ENCODE data around the gene TMEM178B. TPM values are rescaled to one million over a fixed set of nuclear protein-coding genes. Genes with fewer than 3 reads are reported as not detected.
A peak's percentile ranks its signal among the peaks of the same experiment; 100 is the strongest.

The TMEM178B gene
- total RNA-seq, 1 donor from 2014 or later: 0.68 TPM

GRCh38 chr7:141217938-141218337, 144.1 kb downstream of the TMEM178B start:
- DNase-seq: no peak
- Mint-ChIP-seq H3K4me1 (no peaks in the 10 kb centered on the region), H3K36me3 (ENCODE audit: low read depth) (no peaks in the 10 kb centered on the region), H3K4me3 (no peak overlapping the region), H3K9me3 (no peaks in the 10 kb centered on the region), H3K27ac (no peak overlapping the region), H3K27me3 (peaks cover 6% of the 10 kb centered on the region)
- intact Hi-C loops (cut with micrococcal nuclease): no loop called here

GRCh38 chr7:141218941-141219340, 145.1 kb downstream of the TMEM178B start:
- H3K27ac Mint-ChIP-seq: no peak overlapping the region

GRCh38 chr7:141220263-141220880, 146.5 kb downstream of the TMEM178B start:
- Mint-ChIP-seq H3K27ac (no peak overlapping the region), H3K36me3 (ENCODE audit: low read depth) (no peaks in the 10 kb centered on the region), H3K4me1 (no peaks in the 10 kb centered on the region), H3K27me3 (peaks cover 4% of the 10 kb centered on the region), H3K9me3 (no peaks in the 10 kb centered on the region), H3K4me3 (no peak overlapping the region)
- intact Hi-C loops (cut with micrococcal nuclease): no loop called here
- DNase-seq: no peak

More at GRCh38 chr7:141218941-141219340, 145.1 kb downstream of the TMEM178B start:
- intact Hi-C loops (cut with micrococcal nuclease): no loop called here
- H3K4me3 Mint-ChIP-seq: no peak overlapping the region
- H3K4me1 Mint-ChIP-seq: no peaks in the 10 kb centered on the region
- H3K36me3 Mint-ChIP-seq (ENCODE audit: low read depth): no peaks in the 10 kb centered on the region
- H3K27me3 Mint-ChIP-seq: peaks cover 6% of the 10 kb centered on the region
- DNase-seq: no peak
- no peaks in the 10 kb centered on the region for H3K9me3 Mint-ChIP-seq

GRCh38 chr7:141221007-141221612, 147.2 kb downstream of the TMEM178B start:
- Mint-ChIP-seq H3K36me3 (ENCODE audit: low read depth) (no peaks in the 10 kb centered on the region), H3K4me1 (no peaks in the 10 kb centered on the region), H3K27me3 (peaks cover 4% of the 10 kb centered on the region), H3K9me3 (no peaks in the 10 kb centered on the region), H3K4me3 (no peak overlapping the region), H3K27ac (no peak overlapping the region)
- peak; percentile 57 for DNase-seq
- intact Hi-C loops (cut with micrococcal nuclease): no loop called here

GRCh38 chr7:141225916-141226618, 152.2 kb downstream of the TMEM178B start:
- H3K27me3 Mint-ChIP-seq: peaks cover 6% of the 10 kb centered on the region
- H3K36me3 Mint-ChIP-seq (ENCODE audit: low read depth): no peaks in the 10 kb centered on the region
- H3K27ac Mint-ChIP-seq: no peak overlapping the region
- no peaks in the 10 kb centered on the region for H3K4me1 Mint-ChIP-seq
- DNase-seq: no peak
- intact Hi-C loops (cut with micrococcal nuclease): no loop called here
- H3K9me3 Mint-ChIP-seq: no peaks in the 10 kb centered on the region
- H3K4me3 Mint-ChIP-seq: no peak overlapping the region

- Mint-ChIP-seq H3K9me3 (no peaks in the 10 kb centered on the region), H3K27ac (no peak overlapping the region), H3K27me3 (peaks cover 2% of the 10 kb centered on the region), H3K4me1 (no peaks in the 10 kb centered on the region), H3K36me3 (ENCODE audit: low read depth) (no peaks in the 10 kb centered on the region), H3K4me3 (no peak overlapping the region)
- no peak for DNase-seq
- intact Hi-C loops (cut with micrococcal nuclease): no loop called here
Observed at GRCh38 chr7:141227454-141227853, 153.6 kb downstream of the TMEM178B start.

- intact Hi-C loops (cut with micrococcal nuclease): no loop called here
Observed at GRCh38 chr7:141228482-141228881, 154.6 kb downstream of the TMEM178B start.

GRCh38 chr7:141231018-141231792, 157.3 kb downstream of the TMEM178B start:
- intact Hi-C loops (cut with micrococcal nuclease): no loop called here
- H3K36me3 Mint-ChIP-seq (ENCODE audit: low read depth): no peaks in the 10 kb centered on the region
- peaks cover 8% of the 10 kb centered on the region for H3K27me3 Mint-ChIP-seq

More at GRCh38 chr7:141228482-141228881, 154.6 kb downstream of the TMEM178B start:
- no peak overlapping the region for H3K4me3 Mint-ChIP-seq
- H3K4me1 Mint-ChIP-seq: no peaks in the 10 kb centered on the region
- DNase-seq: no peak
- no peak overlapping the region for H3K27ac Mint-ChIP-seq
- no peaks in the 10 kb centered on the region for H3K9me3 Mint-ChIP-seq
- H3K36me3 Mint-ChIP-seq (ENCODE audit: low read depth): no peaks in the 10 kb centered on the region
- peaks cover 6% of the 10 kb centered on the region for H3K27me3 Mint-ChIP-seq

GRCh38 chr7:141232286-141233051, 158.6 kb downstream of the TMEM178B start:
- Mint-ChIP-seq H3K9me3 (no peaks in the 10 kb centered on the region), H3K36me3 (ENCODE audit: low read depth) (no peaks in the 10 kb centered on the region), H3K27ac (no peak overlapping the region), H3K4me1 (no peaks in the 10 kb centered on the region), H3K27me3 (peaks cover 8% of the 10 kb centered on the region), H3K4me3 (no peak overlapping the region)
- DNase-seq: no peak
- intact Hi-C loops (cut with micrococcal nuclease): no loop called here

More at GRCh38 chr7:141231018-141231792, 157.3 kb downstream of the TMEM178B start:
- no peaks in the 10 kb centered on the region for H3K4me1 Mint-ChIP-seq
- DNase-seq: no peak
- no peak overlapping the region for H3K27ac Mint-ChIP-seq
- H3K9me3 Mint-ChIP-seq: no peaks in the 10 kb centered on the region
- H3K4me3 Mint-ChIP-seq: no peak overlapping the region

- Mint-ChIP-seq H3K27ac (no peak overlapping the region), H3K36me3 (ENCODE audit: low read depth) (no peaks in the 10 kb centered on the region), H3K4me1 (no peaks in the 10 kb centered on the region), H3K4me3 (no peak overlapping the region), H3K27me3 (peaks cover 10% of the 10 kb centered on the region), H3K9me3 (no peaks in the 10 kb centered on the region)
- intact Hi-C loops (cut with micrococcal nuclease): no loop called here
- DNase-seq: no peak
Observed at GRCh38 chr7:141234335-141235105, 160.7 kb downstream of the TMEM178B start.

GRCh38 chr7:141235656-141236055, 161.8 kb downstream of the TMEM178B start:
- peaks cover 8% of the 10 kb centered on the region for H3K27me3 Mint-ChIP-seq
- no peaks in the 10 kb centered on the region for H3K9me3 Mint-ChIP-seq
- intact Hi-C loops (cut with micrococcal nuclease): no loop called here
- no peak for DNase-seq
- no peaks in the 10 kb centered on the region for H3K4me1 Mint-ChIP-seq
- H3K4me3 Mint-ChIP-seq: no peak overlapping the region
- H3K27ac Mint-ChIP-seq: no peak overlapping the region
- no peaks in the 10 kb centered on the region for H3K36me3 Mint-ChIP-seq (ENCODE audit: low read depth)

- intact Hi-C loops (cut with micrococcal nuclease): no loop called here
- Mint-ChIP-seq H3K4me1 (peaks cover 1% of the 10 kb centered on the region), H3K27me3 (peaks cover 4% of the 10 kb centered on the region)
Observed at GRCh38 chr7:141238596-141239243, 164.9 kb downstream of the TMEM178B start.

More at GRCh38 chr7:141238596-141239243, 164.9 kb downstream of the TMEM178B start:
- Mint-ChIP-seq H3K36me3 (ENCODE audit: low read depth) (no peaks in the 10 kb centered on the region), H3K27ac (no peak overlapping the region), H3K9me3 (no peaks in the 10 kb centered on the region), H3K4me3 (no peak overlapping the region)
- no peak for DNase-seq

Measured in activated CD4-positive, alpha-beta T cell treated with anti-CD3 and anti-CD28 coated beads, Interleukin-2, amount 10 ng/mL, durations not matched to agents 24 days and 14 days (primary cell).